T-helper 17 cell (primary cell): ENCODE measurements around the gene ZFC3H1. TPM values are rescaled to one million over a fixed set of nuclear protein-coding genes. Genes with fewer than 3 reads are reported as not detected.

ENCODE experiments used
- ATAC-seq: fragments of 150-1000 bp; cut with Tn5 transposase; 2 replicates; pipeline ENCODE4 v1.10.0; 2021; ENCODE audit warnings: mild to moderate bottlenecking, moderate library complexity
- DNase-seq, 3 donors: peaks; one replicate each; pipeline versions ENCODE4 v3.0.0 to v3.0.0-alpha.2; 2020 to 2021
- H3K9me3 ChIP-seq: one replicate; pipeline ENCODE4 v1.7.0; 2013; ENCODE audit warnings: low read length, mild to moderate bottlenecking; ENCODE audit not compliant: control insufficient read depth, poor library complexity, severe bottlenecking
- H3K27ac Mint-ChIP-seq: one replicate; pipeline ENCODE4 v1.8.0; 2022; ENCODE audit warnings: mild to moderate bottlenecking, moderate library complexity, mixed read lengths
- H3K27me3 Mint-ChIP-seq: one replicate; pipeline ENCODE4 v1.8.0; 2022; ENCODE audit warnings: mixed read lengths
- H3K36me3 Mint-ChIP-seq: one replicate; pipeline ENCODE4 v1.8.0; 2022; ENCODE audit warnings: low read depth, mixed read lengths
- H3K4me1 Mint-ChIP-seq: one replicate; pipeline ENCODE4 v1.8.0; 2022; ENCODE audit warnings: mild to moderate bottlenecking, mixed read lengths
- H3K4me3 Mint-ChIP-seq: one replicate; pipeline ENCODE4 v1.8.0; 2022; ENCODE audit warnings: mild to moderate bottlenecking, moderate library complexity, mixed read lengths
- total RNA-seq, 4 donors: library from RNA in 2 of 4; stranded (reverse) in 2 of 4; gene quantifications; one replicate each; pipeline ENCODE4 v1.2.3 and lab custom pipeline; 2022 to 2026

ZFC3H1 gene
- total RNA-seq, 2 donors from 2014 or later: 122 to 133 TPM

DNA sequence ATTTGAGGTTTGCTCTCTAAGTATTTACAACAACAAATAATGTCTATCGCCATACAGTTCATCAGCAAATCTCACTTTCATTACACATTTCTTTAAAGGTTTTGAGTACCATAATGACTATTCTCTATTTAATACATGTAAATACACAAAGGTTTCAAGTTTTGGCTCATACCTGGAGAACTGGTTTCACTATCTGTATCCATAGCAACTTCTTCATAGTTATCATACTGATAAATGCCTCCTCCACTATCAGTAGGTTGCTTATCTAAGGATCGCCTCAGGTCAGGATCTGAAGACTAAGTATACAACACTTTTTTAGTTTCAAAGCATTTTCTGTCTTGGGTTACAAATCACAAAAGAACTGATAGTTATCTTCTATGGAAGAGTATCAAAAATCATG is 21.4 kb downstream of the ZFC3H1 start:
- peak overlapping the region; percentile 74 for H3K27ac Mint-ChIP-seq
- peaks cover 10% of the 10 kb centered on the region for H3K4me1 Mint-ChIP-seq
- ATAC-seq (peak; percentile 42), DNase-seq (no peak)
- no peaks in the 10 kb centered on the region for H3K27me3 Mint-ChIP-seq
- no peak overlapping the region for H3K4me3 Mint-ChIP-seq
- no peaks in the 10 kb centered on the region for H3K9me3 ChIP-seq
- peaks cover 7% of the 10 kb centered on the region for H3K36me3 Mint-ChIP-seq

DNA sequence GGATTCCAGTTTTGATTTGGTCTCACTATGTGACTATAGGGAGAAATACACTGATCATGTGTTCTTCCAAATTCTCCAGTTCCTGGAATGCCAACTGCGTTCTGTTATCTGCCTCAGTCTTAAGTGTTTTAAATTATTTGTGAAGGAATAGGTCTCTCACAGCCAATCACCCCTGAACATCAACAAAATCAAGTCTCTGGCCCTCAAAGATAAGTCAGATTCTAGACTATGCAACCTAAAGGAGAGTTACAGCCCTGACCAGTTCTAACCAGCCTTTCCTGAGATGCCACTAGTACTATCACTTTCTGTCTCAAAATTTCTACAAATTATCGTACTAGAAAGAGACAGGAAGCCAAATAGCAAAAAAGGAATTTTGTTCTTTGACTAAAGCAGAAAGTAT is 22.3 kb downstream of the ZFC3H1 start:
- H3K4me3 Mint-ChIP-seq: no peak overlapping the region
- no peaks in the 10 kb centered on the region for H3K27me3 Mint-ChIP-seq
- peaks cover 12% of the 10 kb centered on the region for H3K4me1 Mint-ChIP-seq
- no peaks in the 10 kb centered on the region for H3K9me3 ChIP-seq
- H3K27ac Mint-ChIP-seq: peak overlapping the region; percentile 74
- no peak for ATAC-seq
- no peak for DNase-seq
- peaks cover 10% of the 10 kb centered on the region for H3K36me3 Mint-ChIP-seq

- no peaks in the 10 kb centered on the region for H3K9me3 ChIP-seq
- Mint-ChIP-seq H3K36me3 (peaks cover 10% of the 10 kb centered on the region), H3K27ac (peak overlapping the region; percentile 85), H3K4me3 (no peak overlapping the region), H3K27me3 (no peaks in the 10 kb centered on the region), H3K4me1 (peaks cover 12% of the 10 kb centered on the region)
- ATAC-seq: no peak
- DNase-seq: no peak
These were observed 23.3 kb downstream of the ZFC3H1 start for GRCh38 chr12:71640316-71640715.

- peaks cover 9% of the 10 kb centered on the region for H3K4me1 Mint-ChIP-seq
These were observed 24.3 kb downstream of the ZFC3H1 start for GRCh38 chr12:71639341-71639760.

DNA sequence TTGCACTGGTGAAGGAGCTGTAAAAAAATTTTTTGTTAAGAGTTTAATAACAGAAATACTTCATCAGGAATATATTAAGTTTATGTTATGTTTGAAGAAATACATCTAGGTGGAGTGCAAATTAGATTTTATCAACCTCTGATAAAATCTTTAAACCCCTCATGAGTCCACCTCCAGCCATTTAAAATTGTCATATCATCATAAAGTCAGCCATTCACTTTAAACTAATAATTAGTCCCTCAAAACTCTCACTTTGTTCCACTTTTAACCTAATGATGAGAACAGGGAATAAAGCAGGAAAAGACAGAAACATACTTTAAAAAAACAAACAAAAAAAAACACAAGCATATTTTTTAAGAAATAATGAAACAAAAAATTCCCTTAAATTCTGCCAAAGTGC is 25.1 kb downstream of the ZFC3H1 start:
- H3K36me3 Mint-ChIP-seq: peaks cover 3% of the 10 kb centered on the region
- peaks cover 9% of the 10 kb centered on the region for H3K4me1 Mint-ChIP-seq
- no peak overlapping the region for H3K4me3 Mint-ChIP-seq
- peak overlapping the region; percentile 85 for H3K27ac Mint-ChIP-seq
- DNase-seq (no peak), ATAC-seq (no peak)
- no peaks in the 10 kb centered on the region for H3K9me3 ChIP-seq
- H3K27me3 Mint-ChIP-seq: no peaks in the 10 kb centered on the region

More at GRCh38 chr12:71639341-71639760, 24.3 kb downstream of the ZFC3H1 start:
- peak; percentile 35 for ATAC-seq
- Mint-ChIP-seq H3K27me3 (no peaks in the 10 kb centered on the region), H3K27ac (peak overlapping the region; percentile 85), H3K36me3 (peaks cover 8% of the 10 kb centered on the region), H3K4me3 (no peak overlapping the region)
- DNase-seq: no peak
- no peaks in the 10 kb centered on the region for H3K9me3 ChIP-seq

- H3K4me3 Mint-ChIP-seq: peak overlapping the region; percentile 7
- peaks cover 3% of the 10 kb centered on the region for H3K36me3 Mint-ChIP-seq
- peak; percentile 72 for ATAC-seq
These were observed 26.9 kb downstream of the ZFC3H1 start for GRCh38 chr12:71636704-71637115.

GRCh38 chr12:71627438-71628002 is 36.1 kb downstream of the ZFC3H1 start:
- DNase-seq: no peak

More at GRCh38 chr12:71636704-71637115, 26.9 kb downstream of the ZFC3H1 start:
- DNase-seq: no peak
- no peaks in the 10 kb centered on the region for H3K9me3 ChIP-seq
- Mint-ChIP-seq H3K27ac (peak overlapping the region; percentile 62), H3K4me1 (peaks cover 7% of the 10 kb centered on the region), H3K27me3 (no peaks in the 10 kb centered on the region)

GRCh38 chr12:71626768-71627167 is 36.9 kb downstream of the ZFC3H1 start:
- DNase-seq (no peak), ATAC-seq (no peak)
- H3K4me1 Mint-ChIP-seq: peaks cover 13% of the 10 kb centered on the region
- H3K27ac Mint-ChIP-seq: peak overlapping the region; percentile 74
- H3K9me3 ChIP-seq: no peaks in the 10 kb centered on the region
- H3K27me3 Mint-ChIP-seq: no peaks in the 10 kb centered on the region
- H3K4me3 Mint-ChIP-seq: no peak overlapping the region
- peaks cover 11% of the 10 kb centered on the region for H3K36me3 Mint-ChIP-seq

More at GRCh38 chr12:71627438-71628002, 36.1 kb downstream of the ZFC3H1 start:
- Mint-ChIP-seq H3K4me1 (peaks cover 8% of the 10 kb centered on the region), H3K36me3 (peaks cover 6% of the 10 kb centered on the region), H3K4me3 (no peak overlapping the region), H3K27me3 (no peaks in the 10 kb centered on the region), H3K27ac (no peak overlapping the region)
- no peaks in the 10 kb centered on the region for H3K9me3 ChIP-seq
- no peak for ATAC-seq

- H3K36me3 Mint-ChIP-seq: peaks cover 15% of the 10 kb centered on the region
These were observed 37.5 kb downstream of the ZFC3H1 start for GRCh38 chr12:71626098-71626497.

DNA sequence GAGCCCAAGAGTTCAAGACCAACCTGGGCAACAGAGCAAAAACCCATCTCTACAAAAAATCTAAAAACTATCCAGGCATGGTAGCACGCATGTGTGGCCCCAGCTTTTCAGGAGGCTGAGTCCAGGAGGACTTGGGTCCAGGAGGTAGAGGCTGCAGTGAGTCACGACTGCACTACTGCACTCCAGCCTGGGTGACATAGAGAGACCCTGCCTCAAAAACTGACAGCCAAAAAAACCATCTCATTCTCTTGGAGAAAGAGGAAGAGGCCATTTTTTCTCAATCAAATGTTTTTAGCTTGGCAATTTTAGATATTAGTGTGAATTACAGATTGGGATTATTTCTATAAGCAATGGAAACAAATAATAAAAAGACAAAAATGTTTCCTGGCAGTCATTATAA is 38.2 kb downstream of the ZFC3H1 start:
- peak overlapping the region; percentile 74 for H3K27ac Mint-ChIP-seq
- DNase-seq: no peak
- peaks cover 23% of the 10 kb centered on the region for H3K4me1 Mint-ChIP-seq
- peaks cover 20% of the 10 kb centered on the region for H3K36me3 Mint-ChIP-seq
- H3K4me3 Mint-ChIP-seq: peak overlapping the region; percentile 15
- no peaks in the 10 kb centered on the region for H3K27me3 Mint-ChIP-seq
- no peaks in the 10 kb centered on the region for H3K9me3 ChIP-seq
- no peak for ATAC-seq

More at GRCh38 chr12:71626098-71626497, 37.5 kb downstream of the ZFC3H1 start:
- H3K27me3 Mint-ChIP-seq: no peaks in the 10 kb centered on the region
- peak overlapping the region; percentile 45 for H3K4me3 Mint-ChIP-seq
- peak overlapping the region; percentile 74 for H3K27ac Mint-ChIP-seq
- H3K4me1 Mint-ChIP-seq: peaks cover 17% of the 10 kb centered on the region
- no peaks in the 10 kb centered on the region for H3K9me3 ChIP-seq
- DNase-seq (no peak), ATAC-seq (no peak)

- DNase-seq: no peak
- Mint-ChIP-seq H3K27me3 (no peaks in the 10 kb centered on the region), H3K27ac (peak overlapping the region; percentile 88), H3K4me1 (peaks cover 26% of the 10 kb centered on the region), H3K36me3 (peaks cover 22% of the 10 kb centered on the region), H3K4me3 (no peak overlapping the region)
- no peak for ATAC-seq
- H3K9me3 ChIP-seq: no peaks in the 10 kb centered on the region
These were observed 41.7 kb downstream of the ZFC3H1 start for GRCh38 chr12:71621938-71622337.

DNA sequence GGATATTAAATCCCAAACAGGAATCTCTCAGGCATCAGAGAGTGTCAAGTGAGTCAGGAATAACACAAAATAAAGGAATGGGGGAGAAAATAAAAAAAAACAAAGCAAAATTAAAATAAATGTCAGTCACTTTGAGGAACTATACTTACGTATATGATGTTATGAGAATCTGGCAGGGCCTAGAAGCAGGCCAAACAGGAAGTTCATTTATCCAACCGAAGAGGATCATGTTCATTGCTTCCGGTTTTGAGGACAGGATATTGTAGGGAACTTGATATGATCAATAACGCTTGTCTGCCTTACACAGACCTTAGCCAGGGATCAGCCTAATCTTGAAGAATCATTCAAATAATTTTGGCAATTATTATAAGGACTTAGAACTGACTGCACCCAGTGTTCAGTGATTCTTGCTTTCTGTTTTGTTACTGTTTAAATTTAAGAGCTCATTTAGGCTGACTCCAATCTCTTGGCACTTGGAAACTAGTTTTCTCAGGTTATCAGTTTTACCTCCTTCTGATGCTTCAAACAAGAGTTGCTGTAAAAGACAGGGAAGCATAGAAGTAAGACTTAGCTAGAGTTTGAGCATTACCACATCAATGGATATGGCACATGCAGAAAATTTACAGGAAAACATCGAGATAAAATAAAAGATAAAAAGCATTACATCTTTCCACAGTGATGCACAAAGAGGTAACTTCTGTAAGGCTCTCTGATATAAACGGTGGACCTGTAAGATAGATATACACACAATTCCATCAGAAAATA is 53.4 kb downstream of the ZFC3H1 start:
- Mint-ChIP-seq H3K36me3 (peaks cover 15% of the 10 kb centered on the region), H3K4me3 (no peak overlapping the region), H3K27me3 (no peaks in the 10 kb centered on the region), H3K27ac (peak overlapping the region; percentile 91), H3K4me1 (peaks cover 11% of the 10 kb centered on the region)
- H3K9me3 ChIP-seq: no peaks in the 10 kb centered on the region
- ATAC-seq: peak; percentile 52
- DNase-seq: no peak

DNA sequence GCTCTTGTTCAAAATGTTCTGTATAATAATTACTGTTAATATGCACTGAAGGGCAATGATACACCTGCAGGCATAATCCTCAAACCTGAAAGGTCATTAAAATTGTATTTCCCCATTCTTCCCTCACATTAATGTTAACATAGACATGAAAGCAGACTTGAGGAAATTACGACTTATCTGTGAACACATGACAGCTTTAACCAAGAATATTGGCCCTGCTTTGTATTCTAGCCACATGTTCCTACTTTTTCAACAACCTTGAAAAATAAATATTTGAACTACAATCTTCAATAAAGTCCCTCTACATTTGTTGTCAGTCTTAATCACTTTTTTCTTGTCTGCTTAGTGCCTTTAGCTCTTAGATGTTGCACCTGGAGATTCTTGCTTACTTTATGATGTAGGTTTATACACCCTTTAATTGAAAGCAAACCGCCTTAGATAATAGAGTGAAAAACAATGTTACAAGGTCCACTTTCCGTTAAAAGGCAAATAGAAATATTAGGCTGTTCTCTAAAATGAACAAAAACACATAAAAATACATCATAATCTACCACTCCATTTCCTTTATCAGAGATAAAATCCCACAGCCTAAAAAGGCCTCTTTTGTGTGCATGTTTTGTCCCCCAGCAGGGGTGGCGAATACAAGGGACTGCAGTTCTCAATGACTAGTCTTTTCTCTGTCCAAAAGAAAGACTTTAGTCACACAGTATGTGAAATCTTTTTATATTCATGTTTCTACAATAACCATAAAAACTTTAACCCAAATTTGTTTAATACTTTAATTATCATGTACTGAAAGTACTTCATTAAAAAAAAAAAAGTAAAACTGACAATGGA is 55.9 kb downstream of the ZFC3H1 start:
- no peak for DNase-seq
- peaks cover 10% of the 10 kb centered on the region for H3K36me3 Mint-ChIP-seq
- H3K27ac Mint-ChIP-seq: peak overlapping the region; percentile 6
- ATAC-seq: no peak
- no peaks in the 10 kb centered on the region for H3K27me3 Mint-ChIP-seq
- H3K4me1 Mint-ChIP-seq: peaks cover 10% of the 10 kb centered on the region
- no peaks in the 10 kb centered on the region for H3K9me3 ChIP-seq
- no peak overlapping the region for H3K4me3 Mint-ChIP-seq
